B cell (primary cell): ENCODE data around the gene ZNF625.

Experiments
- CTCF ChIP-seq: fragments of 200-600 bp; IDR thresholded peaks from one replicate; pipeline ENCODE4 v1.8.0; 2022; ENCODE audit warnings: antibody characterized with exemption, mild to moderate bottlenecking
- EZH2 ChIP-seq: IDR thresholded peaks from 2 replicates; pipeline ENCODE4 v1.6.1; 2012; ENCODE audit warnings: borderline replicate concordance, low read depth, mild to moderate bottlenecking, moderate library complexity, low read length; ENCODE audit not compliant: insufficient read depth, poor library complexity, severe bottlenecking

GRCh38 chr19:12199757-12200419 lies 43.4 kb upstream of the ZNF625 start:
- TF ChIP-seq CTCF, result no peak
- TF ChIP-seq EZH2, result no peak
